Cardiac atrium fibroblast (primary cell): ENCODE measurements around the gene RPP30. TPM values are rescaled to one million over a fixed set of nuclear protein-coding genes. Genes with fewer than 3 reads are reported as not detected.

Experiments
- total RNA-seq: library from RNA; depleted of rRNA; stranded (reverse); fragments of >200 nt; gene quantifications from 2 replicates; pipeline ENCODE4 v1.2.3, GENCODE V29; 2015

The RPP30 gene
- 22.8 and 32.9 TPM in 2 replicates for total RNA-seq

DNA sequence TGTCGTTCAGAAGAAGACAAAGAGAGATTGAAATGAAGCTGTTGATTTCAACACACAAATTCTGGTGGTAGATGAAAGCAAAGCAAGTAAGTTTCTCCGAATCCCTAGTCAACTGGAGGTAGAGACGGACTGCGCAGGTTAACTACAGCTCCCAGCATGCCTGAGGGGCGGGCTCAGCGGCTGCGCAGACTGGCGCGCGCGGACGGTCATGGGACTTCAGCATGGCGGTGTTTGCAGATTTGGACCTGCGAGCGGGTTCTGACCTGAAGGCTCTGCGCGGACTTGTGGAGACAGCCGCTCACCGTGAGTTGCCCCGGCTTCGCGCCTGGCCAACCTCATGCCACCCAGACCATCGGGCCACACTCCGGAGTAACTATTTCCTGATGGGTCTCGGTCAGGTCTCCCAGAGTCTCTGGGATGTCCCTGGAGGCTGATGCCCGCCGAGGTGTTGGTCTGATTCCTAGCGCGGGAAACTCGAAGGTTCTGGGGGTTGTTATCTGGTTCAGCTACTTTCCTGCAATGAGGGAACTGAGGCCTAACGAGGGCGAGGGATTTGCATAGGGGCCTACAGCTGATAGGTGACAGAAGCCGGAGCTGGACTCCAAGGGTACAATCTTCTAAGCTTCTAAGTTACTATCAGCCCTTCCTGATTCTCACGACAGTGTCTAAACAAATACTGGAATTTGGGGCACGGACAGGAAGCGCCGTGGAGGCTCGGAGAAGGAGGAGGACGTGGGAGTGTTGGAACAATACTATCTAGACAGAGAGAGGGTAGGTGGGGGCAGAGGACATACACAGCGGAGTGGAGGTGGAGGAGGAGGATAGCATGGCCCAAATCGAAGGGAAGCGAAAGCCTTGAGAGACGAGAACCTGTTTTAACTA lies at the start of gene RPP30:
TSS of gene RPP30 (plus strand) at position 209 of the 882 bp plus-strand sequence. CDS start at position 222, 13 bp downstream.

DNA sequence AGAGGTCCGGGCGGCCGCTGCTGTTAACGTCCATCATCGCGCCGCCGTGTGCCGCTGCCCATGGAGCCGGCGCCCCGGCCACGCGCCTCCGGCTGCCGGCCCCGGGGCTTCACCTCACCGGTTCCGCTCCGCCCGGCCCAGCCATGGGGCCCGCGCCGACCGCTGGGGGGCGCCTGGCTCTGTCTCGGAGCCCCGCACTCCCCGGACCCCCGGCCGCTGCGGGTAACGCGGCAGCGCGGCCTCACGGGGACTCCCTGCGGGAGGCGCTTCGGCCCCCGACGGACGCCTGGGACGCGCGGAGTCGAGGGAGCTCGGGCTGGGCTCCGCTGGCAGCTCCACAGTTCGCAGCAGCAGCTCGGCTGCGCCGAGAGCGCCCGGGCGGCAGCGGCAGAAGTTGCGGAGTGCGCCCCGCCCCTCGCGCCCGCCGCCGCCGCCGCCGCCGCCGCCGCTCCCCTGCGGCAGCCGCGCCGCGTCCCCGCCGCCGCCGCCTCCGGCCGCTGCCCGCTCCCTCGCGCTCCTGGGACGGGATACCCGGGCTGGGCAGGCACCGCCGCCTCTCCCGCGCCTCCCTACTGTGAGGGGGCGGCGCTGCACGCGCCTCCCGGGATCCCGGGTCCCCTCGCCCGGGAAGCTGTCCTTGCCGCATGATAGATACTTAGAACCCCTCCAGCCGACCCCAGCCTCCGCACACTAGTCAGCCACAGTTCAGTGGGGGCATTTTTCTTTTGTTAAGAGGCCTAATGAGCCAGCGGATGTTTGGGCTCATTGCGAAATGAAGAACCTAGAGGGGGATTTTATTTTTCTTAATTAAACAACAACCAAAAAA lies 13.9 kb upstream of the RPP30 start, which contains the start of gene HTR7:
TSS of gene HTR7 (minus strand) at position 405 of the 826 bp plus-strand sequence. CDS start at position 37, 368 bp downstream.

GRCh38 chr10:90920986-90921666 lies 49.4 kb downstream of the RPP30 start, which contains the start of gene ANKRD1:
Gene ANKRD1, minus strand, starts transcription at chr10:90921087. Its CDS starts 60 bp downstream, at chr10:90921027.

Other genes with a start within 250 kb of the RPP30 start
- gene HTR7, start 13.9 kb upstream of the RPP30 start, total RNA-seq: 2.2 and 2.4 TPM in 2 replicates
- gene ANKRD1, start 49.1 kb downstream of the RPP30 start, total RNA-seq: 178 and 184 TPM in 2 replicates